HL-60 (cell line): Measurements from ENCODE around the gene ZNF285.

Experiments used
- DNase-seq, 2 experiments: peaks; one replicate each; pipeline ENCODE4 v3.0.0-alpha.2; 2010 to 2020; ENCODE audit warnings: low read depth in 1 of 2, low spot score in 1 of 2
- H3K27ac ChIP-seq: fragments of 250-450 bp; sonication (Bioruptor Pico); replicated peaks from 2 replicates; pipeline ENCODE4 v1.5.1; 2020; ENCODE audit warnings: mild to moderate bottlenecking, moderate library complexity
- H3K27me3 ChIP-seq: fragments of 250-450 bp; sonication (Bioruptor Pico); 2 replicates; pipeline ENCODE4 v1.5.1; 2021; ENCODE audit warnings: mild to moderate bottlenecking, moderate library complexity; ENCODE audit not compliant: insufficient read depth, poor library complexity, severe bottlenecking
- H3K4me3 ChIP-seq: replicated peaks from 2 replicates; pipeline ENCODE4 v1.5.1; 2011; ENCODE audit warnings: mild to moderate bottlenecking, control low read depth, low read length; ENCODE audit not compliant: insufficient read depth
- CTCF ChIP-seq: IDR thresholded peaks from one replicate; pipeline ENCODE4 v1.5.1; 2011; ENCODE audit warnings: low read length, control low read depth, inconsistent platforms; ENCODE audit not compliant: insufficient read depth
- GABPA ChIP-seq: IDR thresholded peaks from 2 replicates; pipeline ENCODE4 v1.6.1; 2012; ENCODE audit warnings: low read depth
- POLR2AphosphoS5 ChIP-seq: IDR thresholded peaks from 2 replicates; pipeline ENCODE4 v1.6.1; 2012; ENCODE audit warnings: low read depth
- REST ChIP-seq: IDR thresholded peaks from 2 replicates; pipeline ENCODE4 v1.6.1; 2012; ENCODE audit warnings: low read depth; ENCODE audit not compliant: insufficient replicate concordance
- SPI1 ChIP-seq: IDR thresholded peaks from 2 replicates; pipeline ENCODE4 v1.6.1; 2012; ENCODE audit warnings: low read depth, mild to moderate bottlenecking, borderline replicate concordance
- long read RNA-seq: library from polyadenylated mRNA; unstranded; transcript quantifications from one replicate; pipeline ENCODE4 v2.0.0, GENCODE V29; 2020

ZNF285 gene
- long read RNA-seq, full-length matches to known transcripts: 3 of 6 reads
- long read RNA-seq, partial matches to known transcripts: 0 of 6 reads
- long read RNA-seq, other reads (novel, unspliced or antisense): 3 of 6 reads

- DNase-seq: peak; percentile 94 to 97
- H3K27me3 ChIP-seq: no peaks in the 10 kb centered on the region
- TF ChIP-seq POLR2AphosphoS5 (peak; percentile 67; the same call in 1 of the 2 replicates), REST (no peak), CTCF (no peak), SPI1 (peak; percentile 53; the same call in 1 of the 2 replicates), GABPA (peak; percentile 58; the same call in 1 of the 2 replicates)
- H3K4me3 ChIP-seq: peak within 1 kb of the TSS; percentile 73
- H3K27ac ChIP-seq: peak within 1 kb of the TSS; percentile 50
Measured at GRCh38 chr19:44401139-44402115, at the start of gene ZNF285. Gene ZNF285 (minus strand): TSS chr19:44401608. CDS start chr19:44397213, 4,395 bp downstream.

GRCh38 chr19:44447916-44448674 lies 46.7 kb upstream of the ZNF285 start, which contains the start of gene ZNF229:
Gene ZNF229 (minus strand): TSS chr19:44448472. CDS start chr19:44442847, 5,625 bp downstream.
- no peaks in the 10 kb centered on the region for H3K27me3 ChIP-seq
- peak within 1 kb of the TSS; percentile 70 for H3K4me3 ChIP-seq
- peak; percentile 98 for DNase-seq
- peak within 1 kb of the TSS; percentile 75 for H3K27ac ChIP-seq
- TF ChIP-seq POLR2AphosphoS5 (peak; percentile 82), SPI1 (no peak), CTCF (no peak), GABPA (peak; percentile 90)

- no peak for DNase-seq
- no peaks in the 10 kb centered on the region for H3K27me3 ChIP-seq
- H3K27ac ChIP-seq: no peak overlapping the region
- TF ChIP-seq SPI1: no peak
- no peak for TF ChIP-seq CTCF
- no peak for TF ChIP-seq GABPA
- TF ChIP-seq REST: no peak
- no peak for TF ChIP-seq POLR2AphosphoS5
- H3K4me3 ChIP-seq: no peak overlapping the region
Measured at GRCh38 chr19:44438441-44438840, 37.0 kb upstream of the ZNF285 start.
